ENCODE data around the gene CD200. TPM values are rescaled to one million over a fixed set of nuclear protein-coding genes. Genes with fewer than 3 reads are reported as not detected.
"Not testable (repeated sequence)": the region's sequence is repeated elsewhere in the genome, so short reads cannot be mapped to it uniquely, and the experiment has no call there.

The CD200 gene
- total RNA-seq, 1 experiment from 2014 or later: not detected

DNA sequence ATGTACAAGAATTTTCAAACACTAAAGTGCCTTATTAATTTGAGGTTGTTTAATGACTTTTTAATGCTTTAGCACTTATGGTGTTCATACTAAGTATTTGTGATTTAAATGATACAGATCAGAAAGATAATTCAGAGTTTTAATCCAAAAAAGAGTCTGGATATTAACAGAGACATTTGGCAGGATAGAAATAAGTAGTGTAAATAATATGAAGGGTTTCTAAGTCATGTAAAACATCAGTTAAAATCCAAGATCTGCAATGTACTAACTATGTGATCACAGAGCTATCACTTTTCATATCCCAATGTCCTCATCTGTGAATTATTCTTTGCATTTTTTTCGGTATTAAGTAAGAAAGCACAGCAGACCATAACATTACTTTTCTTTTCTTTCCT is 62.9 kb downstream of the CD200 start:
- intact Hi-C loops (cut with micrococcal nuclease): no loop called here
- TF ChIP-seq, protein P1, sequence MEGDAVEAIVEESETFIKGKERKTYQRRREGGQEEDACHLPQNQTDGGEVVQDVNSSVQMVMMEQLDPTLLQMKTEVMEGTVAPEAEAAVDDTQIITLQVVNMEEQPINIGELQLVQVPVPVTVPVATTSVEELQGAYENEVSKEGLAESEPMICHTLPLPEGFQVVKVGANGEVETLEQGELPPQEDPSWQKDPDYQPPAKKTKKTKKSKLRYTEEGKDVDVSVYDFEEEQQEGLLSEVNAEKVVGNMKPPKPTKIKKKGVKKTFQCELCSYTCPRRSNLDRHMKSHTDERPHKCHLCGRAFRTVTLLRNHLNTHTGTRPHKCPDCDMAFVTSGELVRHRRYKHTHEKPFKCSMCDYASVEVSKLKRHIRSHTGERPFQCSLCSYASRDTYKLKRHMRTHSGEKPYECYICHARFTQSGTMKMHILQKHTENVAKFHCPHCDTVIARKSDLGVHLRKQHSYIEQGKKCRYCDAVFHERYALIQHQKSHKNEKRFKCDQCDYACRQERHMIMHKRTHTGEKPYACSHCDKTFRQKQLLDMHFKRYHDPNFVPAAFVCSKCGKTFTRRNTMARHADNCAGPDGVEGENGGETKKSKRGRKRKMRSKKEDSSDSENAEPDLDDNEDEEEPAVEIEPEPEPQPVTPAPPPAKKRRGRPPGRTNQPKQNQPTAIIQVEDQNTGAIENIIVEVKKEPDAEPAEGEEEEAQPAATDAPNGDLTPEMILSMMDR (IDR thresholded peaks at IDR 0.05; ENCODE audit: unreplicated experiment): no peak
- no peak overlapping the region for H3K4me3 Mint-ChIP-seq (ENCODE audit: unreplicated experiment)
- no peaks in the 10 kb centered on the region for H3K36me3 Mint-ChIP-seq (ENCODE audit: insufficient read depth, unreplicated experiment)
- no peaks in the 10 kb centered on the region for H3K9me3 Mint-ChIP-seq (ENCODE audit: unreplicated experiment)
- POLR2A ChIA-PET: interaction anchor here (0.7 to 1.5 kb wide), 2 partner anchors 33 to 108 kb away, joined by 3 to 4 read pairs; no protein-coding TSS in a partner anchor
- CTCF ChIA-PET: interaction anchor here (1.0 kb wide), 1 partner anchor 29 kb away, joined by 6 read pairs; no protein-coding TSS in a partner anchor
- BruUV-seq (replicated peaks): no TSS peak
- H3K4me1 Mint-ChIP-seq (ENCODE audit: insufficient read depth, unreplicated experiment): peaks cover 17% of the 10 kb centered on the region
- no peak overlapping the region for H3K27ac Mint-ChIP-seq (ENCODE audit: low read depth, unreplicated experiment)
- DNase-seq (ENCODE audit: unreplicated experiment): no peak
- H3K27me3 Mint-ChIP-seq (ENCODE audit: insufficient read depth, unreplicated experiment): no peaks in the 10 kb centered on the region

- no peak overlapping the region for H3K27ac Mint-ChIP-seq (ENCODE audit: low read depth, unreplicated experiment)
- no peaks in the 10 kb centered on the region for H3K36me3 Mint-ChIP-seq (ENCODE audit: insufficient read depth, unreplicated experiment)
- TF ChIP-seq, protein P1 (IDR thresholded peaks at IDR 0.05; ENCODE audit: unreplicated experiment): no peak
- intact Hi-C loops (cut with micrococcal nuclease): no loop called here
- H3K4me1 Mint-ChIP-seq (ENCODE audit: insufficient read depth, unreplicated experiment): peaks cover 7% of the 10 kb centered on the region
- CTCF ChIA-PET: interaction anchor here (0.7 kb wide), 1 partner anchor 81 kb away, joined by 3 read pairs; no protein-coding TSS in a partner anchor
- POLR2A ChIA-PET: interaction anchor here (1.5 kb wide), 1 partner anchor 35 kb away, joined by 3 read pairs; no protein-coding TSS in a partner anchor
- DNase-seq (ENCODE audit: unreplicated experiment): no peak
- no peaks in the 10 kb centered on the region for H3K27me3 Mint-ChIP-seq (ENCODE audit: insufficient read depth, unreplicated experiment)
- H3K9me3 Mint-ChIP-seq (ENCODE audit: unreplicated experiment): no peaks in the 10 kb centered on the region
- BruUV-seq (replicated peaks): no TSS peak
- H3K4me3 Mint-ChIP-seq (ENCODE audit: unreplicated experiment): no peak overlapping the region
Measured at GRCh38 chr3:112397556-112397955, 64.6 kb downstream of the CD200 start.

- POLR2A ChIA-PET: interaction anchor here (0.9 kb wide), 1 partner anchor 15 kb away, joined by 3 read pairs; no protein-coding TSS in a partner anchor
- Mint-ChIP-seq H3K4me3 (ENCODE audit: unreplicated experiment) (no peak overlapping the region), H3K4me1 (ENCODE audit: insufficient read depth, unreplicated experiment) (peaks cover 4% of the 10 kb centered on the region)
Measured at GRCh38 chr3:112399064-112399463, 66.1 kb downstream of the CD200 start.

GRCh38 chr3:112399554-112399953 is 66.6 kb downstream of the CD200 start:
- H3K9me3 Mint-ChIP-seq (ENCODE audit: unreplicated experiment); intact Hi-C loops (cut with micrococcal nuclease); DNase-seq (ENCODE audit: unreplicated experiment); BruUV-seq (replicated peaks); H3K4me3 Mint-ChIP-seq (ENCODE audit: unreplicated experiment); H3K27ac Mint-ChIP-seq (ENCODE audit: low read depth, unreplicated experiment); H3K36me3 Mint-ChIP-seq (ENCODE audit: insufficient read depth, unreplicated experiment); H3K4me1 Mint-ChIP-seq (ENCODE audit: insufficient read depth, unreplicated experiment); H3K27me3 Mint-ChIP-seq (ENCODE audit: insufficient read depth, unreplicated experiment): not testable (repeated sequence)
- POLR2A ChIA-PET: interaction anchor here (0.9 kb wide), 1 partner anchor 14 kb away, joined by 3 read pairs; no protein-coding TSS in a partner anchor
- CTCF ChIA-PET: interaction anchor here (0.6 to 0.7 kb wide), 2 partner anchors 13 to 229 kb away, joined by 3 to 4 read pairs; no protein-coding TSS in a partner anchor

More at GRCh38 chr3:112399064-112399463, 66.1 kb downstream of the CD200 start:
- DNase-seq (ENCODE audit: unreplicated experiment): no peak
- intact Hi-C loops (cut with micrococcal nuclease): no loop called here
- BruUV-seq (replicated peaks): no TSS peak
- CTCF ChIA-PET: interaction anchor here (0.6 to 0.7 kb wide), 2 partner anchors 12 to 229 kb away, joined by 3 to 4 read pairs; no protein-coding TSS in a partner anchor
- H3K27ac Mint-ChIP-seq (ENCODE audit: low read depth, unreplicated experiment): no peak overlapping the region
- H3K9me3 Mint-ChIP-seq (ENCODE audit: unreplicated experiment): no peaks in the 10 kb centered on the region
- TF ChIP-seq, protein P1 (IDR thresholded peaks at IDR 0.05; ENCODE audit: unreplicated experiment): no peak
- H3K36me3 Mint-ChIP-seq (ENCODE audit: insufficient read depth, unreplicated experiment): no peaks in the 10 kb centered on the region
- H3K27me3 Mint-ChIP-seq (ENCODE audit: insufficient read depth, unreplicated experiment): no peaks in the 10 kb centered on the region

DNA sequence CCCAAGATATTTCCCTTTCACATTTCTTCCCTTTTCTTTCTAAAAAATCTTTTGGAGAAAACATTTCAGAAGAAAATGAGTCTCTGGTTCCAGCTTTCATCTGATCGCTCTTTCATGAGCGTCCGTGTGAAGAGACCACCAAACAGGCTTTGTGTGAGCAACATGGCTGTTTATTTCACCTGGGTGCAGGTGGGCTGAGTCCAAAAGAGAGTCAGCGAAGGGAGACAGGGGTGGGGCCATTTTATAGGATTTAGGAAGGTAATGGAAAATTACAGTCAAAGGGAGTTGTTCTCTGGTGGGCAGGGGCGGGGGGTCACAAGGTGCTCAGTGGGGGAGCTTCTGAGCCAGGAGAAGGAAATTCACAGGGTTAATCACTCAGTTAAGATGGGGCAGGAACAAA is 67.4 kb downstream of the CD200 start:
- DNase-seq (ENCODE audit: unreplicated experiment); H3K4me1 Mint-ChIP-seq (ENCODE audit: insufficient read depth, unreplicated experiment); BruUV-seq (replicated peaks); POLR2A ChIA-PET; intact Hi-C loops (cut with micrococcal nuclease); H3K9me3 Mint-ChIP-seq (ENCODE audit: unreplicated experiment); H3K36me3 Mint-ChIP-seq (ENCODE audit: insufficient read depth, unreplicated experiment); H3K27ac Mint-ChIP-seq (ENCODE audit: low read depth, unreplicated experiment); H3K27me3 Mint-ChIP-seq (ENCODE audit: insufficient read depth, unreplicated experiment); H3K4me3 Mint-ChIP-seq (ENCODE audit: unreplicated experiment): not testable (repeated sequence)
- CTCF ChIA-PET: interaction anchor here (0.9 kb wide), 1 partner anchor 17 kb away, joined by 3 read pairs; no protein-coding TSS in a partner anchor

Data from MCF 10A (cell line).